HCT116 (cell line): ENCODE measurements around the gene ERGIC2. TPM values are rescaled to one million over a fixed set of nuclear protein-coding genes. Genes with fewer than 3 reads are reported as not detected.

Experiments
- ATAC-seq: fragments of 200-7000 bp; cut with Tn5 transposase; 2 replicates; pipeline ENCODE4 v1.9.1; 2020; ENCODE audit warnings: mild to moderate bottlenecking, moderate library complexity
- BruUV-seq: library from RNA; stranded (reverse); fragments of 400-500 nt; replicated peaks from 2 replicates; lab custom pipeline; 2021; lab: Mats Ljungman, UMichigan
- CTCF ChIA-PET: fragments of 300-600 bp; sonication (Branson Sonifier 250); formaldehyde crosslinking; loops from one replicate; lab custom pipeline; 2021; ENCODE audit warnings: antibody characterized with exemption; lab: Charles Lee
- POLR2A ChIA-PET: fragments of 300-600, 350-600 bp; sonication (Branson Sonifier 250); formaldehyde crosslinking; loops from one replicate; lab custom pipeline; 2021; ENCODE audit warnings: antibody characterized with exemption; lab: Charles Lee
- RAD21 ChIA-PET, 2 experiments: fragments of 300-600 bp; sonication (Branson Sonifier 250); formaldehyde crosslinking; loops; one replicate each; lab custom pipeline; 2023; ENCODE audit warnings: low total read pairs in 2 of 2; ENCODE audit not compliant: uncharacterized antibody in 2 of 2, unreplicated experiment in 2 of 2, low non-redundant PET in 1 of 2; lab: Charles Lee
- DNase-seq: peaks from one replicate; pipeline ENCODE4 v3.0.0-alpha.2; 2010; ENCODE audit warnings: low read depth, low spot score
- H2AFZ ChIP-seq: fragments of 200-600 bp; shearing (Covaris generic), sonication (generic); 2 replicates; pipeline ENCODE4 v1.6.1; 2017; ENCODE audit warnings: low read depth, mixed run types, mixed read lengths, antibody characterized with exemption, low read length; ENCODE audit not compliant: poor library complexity, severe bottlenecking
- H3K27ac ChIP-seq: 2 replicates; pipeline ENCODE4 v1.5.1; 2012; ENCODE audit warnings: low read depth, low read length
- H3K27me3 ChIP-seq: fragments of 200-600 bp; sonication (generic); 2 replicates; pipeline ENCODE4 v1.6.1; 2016; ENCODE audit warnings: mixed run types, low read length, mixed read lengths; ENCODE audit not compliant: insufficient read depth
- H3K36me3 ChIP-seq, 2 experiments: fragments of 200-500 bp in 1 of 2; fragments of 200-600 bp in 1 of 2; sonication (Bioruptor generic) in 1 of 2; sonication (generic) in 1 of 2; 2 replicates each; pipeline versions ENCODE4 v1.5.1 to v1.6.1; 2014 to 2016; ENCODE audit warnings: low read length in 2 of 2, inconsistent platforms in 1 of 2, mixed read lengths in 1 of 2, mixed run types in 1 of 2; ENCODE audit not compliant: insufficient read depth in 2 of 2, control insufficient read depth in 1 of 2
- H3K4me1 ChIP-seq, 2 experiments: fragments of 200-600 bp in 1 of 2; sonication (generic) in 1 of 2; 2 replicates each; pipeline versions ENCODE4 v1.5.1 to v1.6.1; 2012 to 2017; ENCODE audit warnings: low read length in 2 of 2, inconsistent platforms in 1 of 2, mild to moderate bottlenecking in 1 of 2, mixed read lengths in 1 of 2, mixed run types in 1 of 2, moderate library complexity in 1 of 2; ENCODE audit not compliant: insufficient read depth in 2 of 2, control insufficient read depth in 1 of 2
- H3K4me2 ChIP-seq: fragments of 200-600 bp; sonication (generic); 2 replicates; pipeline ENCODE4 v1.6.1; 2017; ENCODE audit warnings: mixed run types, low read length, mixed read lengths
- H3K4me3 ChIP-seq, 2 experiments: fragments of 200-600 bp in 1 of 2; sonication (generic) in 1 of 2; replicated peaks in 1 of 2; 2 replicates each; pipeline ENCODE4 v1.5.1; 2011 to 2016; ENCODE audit warnings: low read length in 2 of 2, control low read depth in 1 of 2, low read depth in 1 of 2, mild to moderate bottlenecking in 1 of 2, mixed read lengths in 1 of 2, mixed run types in 1 of 2
- H3K79me2 ChIP-seq: fragments of 200-600 bp; sonication (generic); 2 replicates; pipeline ENCODE4 v1.6.1; 2017; ENCODE audit warnings: mild to moderate bottlenecking, mixed run types, low read length, moderate library complexity, mixed read lengths; ENCODE audit not compliant: insufficient read depth
- H3K9ac ChIP-seq: fragments of 200-600 bp; sonication (generic); 2 replicates; pipeline ENCODE4 v1.6.1; 2016; ENCODE audit warnings: low read length, mixed read lengths
- H3K9me2 ChIP-seq: fragments of 200-600 bp; sonication (generic), shearing (Covaris generic); 2 replicates; pipeline ENCODE4 v1.6.1; 2017; ENCODE audit warnings: mixed run types, mild to moderate bottlenecking, moderate library complexity; ENCODE audit not compliant: insufficient read depth
- H3K9me3 ChIP-seq, 2 experiments: fragments of 200-500 bp in 1 of 2; fragments of 200-600 bp in 1 of 2; sonication (Bioruptor generic) in 1 of 2; sonication (generic) in 1 of 2; 2 replicates each; pipeline ENCODE4 v1.6.1; 2014 to 2017; ENCODE audit warnings: low read length in 2 of 2, mixed read lengths in 2 of 2, inconsistent platforms in 1 of 2, low read depth in 1 of 2, mild to moderate bottlenecking in 1 of 2, mixed run types in 1 of 2, moderate library complexity in 1 of 2; ENCODE audit not compliant: control insufficient read depth in 1 of 2, insufficient read depth in 1 of 2
- H4K20me1 ChIP-seq: fragments of 200-600 bp; sonication (generic), shearing (Covaris generic); 2 replicates; pipeline ENCODE4 v1.6.1; 2017; ENCODE audit warnings: mixed run types, mild to moderate bottlenecking, moderate library complexity; ENCODE audit not compliant: insufficient read depth
- CBX3 ChIP-seq: IDR thresholded peaks from 2 replicates; pipeline ENCODE4 v1.6.1; 2012; ENCODE audit warnings: low read depth
- CEBPB ChIP-seq: IDR thresholded peaks from 2 replicates; pipeline ENCODE4 v1.6.1; 2012; ENCODE audit warnings: low read depth
- EGR1 ChIP-seq: IDR thresholded peaks from 2 replicates; pipeline ENCODE4 v1.6.1; 2012; ENCODE audit warnings: low read depth
- ELF1 ChIP-seq: IDR thresholded peaks from 2 replicates; pipeline ENCODE4 v1.6.1; 2012; ENCODE audit warnings: low read depth, borderline replicate concordance
- EZH2 ChIP-seq: fragments of 200-600 bp; sonication (generic); IDR thresholded peaks from 2 replicates; pipeline ENCODE4 v1.6.1; 2017; ENCODE audit warnings: antibody characterized with exemption, mixed run types
- EZH2phosphoT487 ChIP-seq: fragments of 200-600 bp; IDR thresholded peaks from 2 replicates; pipeline ENCODE4 v1.6.1; 2018; ENCODE audit warnings: antibody characterized with exemption, borderline replicate concordance
- FOSL1 ChIP-seq: IDR thresholded peaks from 2 replicates; pipeline ENCODE4 v1.6.1; 2012; ENCODE audit warnings: low read depth
- JUND ChIP-seq: IDR thresholded peaks from 2 replicates; pipeline ENCODE4 v1.6.1; 2012
- POLR2A ChIP-seq: IDR thresholded peaks from 2 replicates; pipeline ENCODE4 v1.7.0; 2011; ENCODE audit warnings: borderline replicate concordance; ENCODE audit not compliant: insufficient read depth, insufficient read length; ENCODE audit errors: extremely low read depth
- RAD21 ChIP-seq: IDR thresholded peaks from 2 replicates; pipeline ENCODE4 v1.6.1; 2012; ENCODE audit warnings: low read depth, mild to moderate bottlenecking
- SP1 ChIP-seq: IDR thresholded peaks from 2 replicates; pipeline ENCODE4 v1.6.1; 2012; ENCODE audit warnings: low read depth
- TCF7L2 ChIP-seq: IDR thresholded peaks from 2 replicates; pipeline ENCODE4 v1.7.0; 2011; ENCODE audit warnings: borderline replicate concordance, inconsistent platforms; ENCODE audit not compliant: insufficient read depth, insufficient read length; ENCODE audit errors: extremely low read depth
- YY1 ChIP-seq: IDR thresholded peaks from 2 replicates; pipeline ENCODE4 v1.6.1; 2011; ENCODE audit warnings: low read length, low read depth, moderate library complexity, mild to moderate bottlenecking; ENCODE audit not compliant: insufficient replicate concordance; ENCODE audit errors: extremely low read depth
- intact Hi-C: fragments of 100-400 bp; cut with micrococcal nuclease; formaldehyde crosslinking; loops from 2 replicates; pipeline ENCODE4 v1.10.0; 2022
- total RNA-seq: library from RNA; stranded (reverse); gene quantifications from one replicate; pipeline ENCODE4 v1.2.1, GENCODE V29; 2021; ENCODE audit not compliant: unreplicated experiment
- TF ChIP-seq, protein P1 (sequence below): IDR thresholded peaks from 2 replicates; pipeline ENCODE4 v1.6.1; 2012
- TF ChIP-seq, protein P2 (sequence below): IDR thresholded peaks from 2 replicates; pipeline ENCODE4 v1.6.1; 2011; ENCODE audit warnings: mild to moderate bottlenecking, low read length, moderate library complexity; ENCODE audit not compliant: insufficient replicate concordance; ENCODE audit errors: extremely low read depth
- TF ChIP-seq, protein P3 (sequence below), 3 experiments: fragments of 200-600 bp in 1 of 3; sonication (generic) in 1 of 3; IDR thresholded peaks in 2 of 3; conservative IDR thresholded peaks in 1 of 3; 2 replicates each; pipeline ENCODE4 v1.5.1; 2012 to 2017; ENCODE audit warnings: low read depth in 2 of 3, low read length in 2 of 3, antibody characterized with exemption in 1 of 3, borderline replicate concordance in 1 of 3, control low read depth in 1 of 3, mild to moderate bottlenecking in 1 of 3, mixed read lengths in 1 of 3, mixed run types in 1 of 3, moderate library complexity in 1 of 3; ENCODE audit not compliant: insufficient read depth in 1 of 3

The ERGIC2 gene
- total RNA-seq, 1 experiment from 2014 or later: 71.1 TPM

DNA sequence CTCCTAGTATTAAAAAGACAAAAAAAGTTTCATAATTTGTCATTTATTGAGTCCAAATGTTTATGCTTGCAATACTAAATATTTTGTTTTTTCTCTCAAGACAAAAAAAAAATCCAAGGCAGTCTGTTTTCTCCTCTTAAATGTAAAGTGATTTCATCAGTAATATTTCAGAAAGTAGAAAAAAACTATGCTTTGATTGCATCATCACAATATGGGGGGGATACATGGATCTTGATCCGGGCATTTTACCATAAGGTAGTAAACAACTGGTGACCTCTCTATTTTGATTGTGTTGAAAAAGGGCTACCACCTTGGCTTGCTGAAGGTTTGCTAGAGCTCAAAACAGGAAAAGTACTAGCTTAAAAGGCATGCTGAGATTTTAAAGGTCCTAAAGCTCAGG, 43.6 kb downstream of the ERGIC2 start:
- ChIA-PET RAD21 (no interaction called here), CTCF (interaction anchor here (0.7 kb wide), 1 partner anchor 319 kb away, joined by 3 read pairs; no protein-coding TSS in a partner anchor), POLR2A (no interaction called here)
- Histone ChIP-seq H3K27me3 (no peaks in the 10 kb centered on the region), H3K79me2 (no peaks in the 10 kb centered on the region), H3K36me3 (peaks cover 0 to 7% of the 10 kb centered on the region in 2 experiments; a peak in 2 of 4 replicates), H2AFZ (no peak overlapping the region), H3K9me3 (no peaks in the 10 kb centered on the region), H4K20me1 (no peaks in the 10 kb centered on the region), H3K27ac (no peak overlapping the region), H3K9me2 (no peaks in the 10 kb centered on the region), H3K4me2 (no peak overlapping the region), H3K9ac (no peak overlapping the region), H3K4me3 (no peak overlapping the region), H3K4me1 (no peaks in the 10 kb centered on the region)
- intact Hi-C loops: no loop called here
- DNase-seq (no peak), ATAC-seq (no peak)
- TF ChIP-seq EGR1 (no peak), POLR2A (no peak)
- BruUV-seq: no TSS peak

DNA sequence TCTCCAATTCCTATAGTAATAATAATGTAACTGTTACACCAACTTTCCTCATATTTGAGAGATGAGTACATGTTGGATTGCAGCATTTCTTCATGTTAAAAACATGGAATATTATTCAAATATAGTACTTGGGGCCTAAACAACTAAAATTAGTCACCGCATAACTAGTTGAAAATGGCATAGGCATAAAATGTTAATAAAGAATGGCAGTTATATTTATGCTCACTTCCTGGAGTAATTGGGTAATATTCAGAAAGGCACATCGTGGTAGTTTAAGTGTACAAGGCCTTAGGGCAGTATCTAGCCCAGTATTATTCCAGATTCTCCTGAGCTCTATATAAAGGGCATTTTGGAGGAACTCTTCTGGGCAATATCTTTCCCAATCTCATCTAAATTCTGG, 46.0 kb downstream of the ERGIC2 start:
- POLR2A ChIA-PET: no interaction called here
- Histone ChIP-seq H3K4me1 (no peaks in the 10 kb centered on the region), H3K9ac (no peak overlapping the region), H3K36me3 (no peaks in the 10 kb centered on the region)
- no peak for TF ChIP-seq CEBPB
- TF ChIP-seq CBX3: no peak
- TF ChIP-seq, protein P1, sequence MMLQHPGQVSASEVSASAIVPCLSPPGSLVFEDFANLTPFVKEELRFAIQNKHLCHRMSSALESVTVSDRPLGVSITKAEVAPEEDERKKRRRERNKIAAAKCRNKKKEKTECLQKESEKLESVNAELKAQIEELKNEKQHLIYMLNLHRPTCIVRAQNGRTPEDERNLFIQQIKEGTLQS: no peak
- TF ChIP-seq, protein P2, sequence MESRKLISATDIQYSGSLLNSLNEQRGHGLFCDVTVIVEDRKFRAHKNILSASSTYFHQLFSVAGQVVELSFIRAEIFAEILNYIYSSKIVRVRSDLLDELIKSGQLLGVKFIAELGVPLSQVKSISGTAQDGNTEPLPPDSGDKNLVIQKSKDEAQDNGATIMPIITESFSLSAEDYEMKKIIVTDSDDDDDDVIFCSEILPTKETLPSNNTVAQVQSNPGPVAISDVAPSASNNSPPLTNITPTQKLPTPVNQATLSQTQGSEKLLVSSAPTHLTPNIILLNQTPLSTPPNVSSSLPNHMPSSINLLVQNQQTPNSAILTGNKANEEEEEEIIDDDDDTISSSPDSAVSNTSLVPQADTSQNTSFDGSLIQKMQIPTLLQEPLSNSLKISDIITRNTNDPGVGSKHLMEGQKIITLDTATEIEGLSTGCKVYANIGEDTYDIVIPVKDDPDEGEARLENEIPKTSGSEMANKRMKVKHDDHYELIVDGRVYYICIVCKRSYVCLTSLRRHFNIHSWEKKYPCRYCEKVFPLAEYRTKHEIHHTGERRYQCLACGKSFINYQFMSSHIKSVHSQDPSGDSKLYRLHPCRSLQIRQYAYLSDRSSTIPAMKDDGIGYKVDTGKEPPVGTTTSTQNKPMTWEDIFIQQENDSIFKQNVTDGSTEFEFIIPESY: no peak
- TF ChIP-seq EZH2: no peak
- TF ChIP-seq POLR2A: no peak
- no peak for TF ChIP-seq ELF1
- no peak for TF ChIP-seq JUND
- TF ChIP-seq, protein P3, sequence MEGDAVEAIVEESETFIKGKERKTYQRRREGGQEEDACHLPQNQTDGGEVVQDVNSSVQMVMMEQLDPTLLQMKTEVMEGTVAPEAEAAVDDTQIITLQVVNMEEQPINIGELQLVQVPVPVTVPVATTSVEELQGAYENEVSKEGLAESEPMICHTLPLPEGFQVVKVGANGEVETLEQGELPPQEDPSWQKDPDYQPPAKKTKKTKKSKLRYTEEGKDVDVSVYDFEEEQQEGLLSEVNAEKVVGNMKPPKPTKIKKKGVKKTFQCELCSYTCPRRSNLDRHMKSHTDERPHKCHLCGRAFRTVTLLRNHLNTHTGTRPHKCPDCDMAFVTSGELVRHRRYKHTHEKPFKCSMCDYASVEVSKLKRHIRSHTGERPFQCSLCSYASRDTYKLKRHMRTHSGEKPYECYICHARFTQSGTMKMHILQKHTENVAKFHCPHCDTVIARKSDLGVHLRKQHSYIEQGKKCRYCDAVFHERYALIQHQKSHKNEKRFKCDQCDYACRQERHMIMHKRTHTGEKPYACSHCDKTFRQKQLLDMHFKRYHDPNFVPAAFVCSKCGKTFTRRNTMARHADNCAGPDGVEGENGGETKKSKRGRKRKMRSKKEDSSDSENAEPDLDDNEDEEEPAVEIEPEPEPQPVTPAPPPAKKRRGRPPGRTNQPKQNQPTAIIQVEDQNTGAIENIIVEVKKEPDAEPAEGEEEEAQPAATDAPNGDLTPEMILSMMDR (IDR thresholded peaks at IDR 0.05 in 2 of 3, conservative IDR thresholded peaks at IDR 0.05 in 1 of 3; ENCODE audit: borderline replicate concordance in 1 of 3, insufficient read depth in 1 of 3, low read depth in 2 of 3, low read length in 2 of 3): no peak
- no peak for TF ChIP-seq RAD21
- no peak for TF ChIP-seq EZH2phosphoT487
- no peak for TF ChIP-seq YY1
- TF ChIP-seq SP1: no peak
- TF ChIP-seq TCF7L2: no peak
- no peak for TF ChIP-seq FOSL1
- TF ChIP-seq EGR1: no peak
- TF ChIP-seq, all 23 proteins: peak for 0
- no peaks in the 10 kb centered on the region for H3K27me3 ChIP-seq
- H3K9me3 ChIP-seq: no peaks in the 10 kb centered on the region
- ChIA-PET CTCF (no interaction called here), RAD21 (no interaction called here)
- no TSS peak for BruUV-seq
- no peaks in the 10 kb centered on the region for H4K20me1 ChIP-seq
- DNase-seq (no peak), ATAC-seq (no peak)
- H3K27ac ChIP-seq: no peak overlapping the region
- H3K4me3 ChIP-seq: no peak overlapping the region
- H3K9me2 ChIP-seq: no peaks in the 10 kb centered on the region
- H3K4me2 ChIP-seq: no peak overlapping the region
- intact Hi-C loops: no loop called here
- H2AFZ ChIP-seq: no peak overlapping the region
- no peaks in the 10 kb centered on the region for H3K79me2 ChIP-seq
